Testis (tissue), 2 donors: ENCODE results near the gene CCDC33.

ENCODE experiments used
- CTCF ChIP-seq, 3 experiments: fragments of 450-650 bp in 2 of 3; fragments of 200-600 bp in 1 of 3; sonication (generic) in 1 of 3; IDR thresholded peaks; one replicate each; pipeline ENCODE4 v1.5.1; 2016 to 2019; ENCODE audit warnings: antibody characterized with exemption in 3 of 3, mild to moderate bottlenecking in 2 of 3, moderate library complexity in 1 of 3
- POLR2A ChIP-seq: fragments of 450-650 bp; IDR thresholded peaks from one replicate; pipeline ENCODE4 v1.6.1; 2017; ENCODE audit warnings: antibody characterized with exemption, mild to moderate bottlenecking, moderate library complexity

DNA sequence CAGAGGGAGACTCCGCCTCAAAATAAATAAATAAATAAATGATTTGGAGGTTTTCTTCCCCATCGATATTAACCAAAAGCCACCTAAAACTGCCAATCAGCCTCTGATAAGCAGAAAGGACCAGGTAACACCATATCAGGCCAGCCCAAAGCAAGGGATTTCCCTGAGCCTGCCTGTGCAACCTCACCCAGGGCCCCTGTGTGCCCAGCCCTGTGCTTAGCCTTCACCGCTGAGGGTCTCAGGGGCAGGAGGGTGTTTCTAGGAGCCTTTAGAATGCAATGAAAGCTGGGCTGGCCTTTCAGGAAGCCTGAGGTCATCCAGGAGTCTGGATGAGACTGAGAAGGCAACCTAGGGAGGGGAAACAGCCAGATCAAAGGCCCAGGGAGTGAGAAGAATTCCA, 95.9 kb downstream of the CCDC33 start:
- TF ChIP-seq CTCF (IDR thresholded peaks at IDR 0.05) = no peak
- no peak for TF ChIP-seq POLR2A
